ENCODE measurements around the gene DRC7.

- TF ChIP-seq EZH2 (IDR thresholded peaks at IDR 0.05) (no peak), POLR2AphosphoS5 (IDR thresholded peaks at IDR 0.05; ENCODE audit: borderline replicate concordance, low read depth, low read length) (no peak), FOXP2 (optimal IDR thresholded peaks at IDR 0.05; ENCODE audit: control extremely low read depth, extremely low read length, insufficient read depth) (no peak)
Observed at GRCh38 chr16:57675741-57676551, 18.7 kb upstream of the DRC7 start.
